HepG2 (cell line): ENCODE results near the gene HAPLN3. TPM values are rescaled to one million over a fixed set of nuclear protein-coding genes. Genes with fewer than 3 reads are reported as not detected.
A peak's percentile ranks its signal among the peaks of the same experiment; 100 is the strongest.

Experiments
- ATAC-seq: fragments of 200-7000 bp; cut with Tn5 transposase; 3 replicates; pipeline ENCODE4 v1.9.1; 2020; ENCODE audit warnings: mild to moderate bottlenecking, moderate library complexity
- BruUV-seq: library from RNA; stranded (reverse); fragments of 400-500 nt; replicated peaks from 2 replicates; lab custom pipeline; 2021; lab: Mats Ljungman, UMichigan
- CTCF ChIA-PET: fragments of 300-600 bp; formaldehyde crosslinking; extraction: SDS; loops from one replicate; lab custom pipeline; 2021; ENCODE audit warnings: low total read pairs, inconsistent platforms, low intra/inter-chr PET ratio; lab: Yijun Ruan, JAX
- POLR2A ChIA-PET: fragments of 350-600 bp; sonication (Branson Sonifier 250); formaldehyde crosslinking; loops from one replicate; lab custom pipeline; 2020; ENCODE audit warnings: antibody characterized with exemption, inconsistent platforms; lab: Yijun Ruan, JAX
- DNase-seq: peaks from one replicate; pipeline ENCODE4 v3.0.0-alpha.2; 2015; ENCODE audit warnings: low spot score
- FAIRE-seq: peaks from 3 replicates; lab custom pipeline; 2011; peaks lifted over from hg19 to GRCh38; lab: Jason Lieb, UNC
- H2AFZ ChIP-seq: one replicate; pipeline ENCODE4 v1.6.1; 2011; ENCODE audit warnings: low read length, inconsistent platforms
- H3K27ac ChIP-seq: fragments of 300-600 bp; 3 replicates; pipeline ENCODE4 v1.8.0; 2011; ENCODE audit warnings: mixed run types, mild to moderate bottlenecking, mixed read lengths, low read length, inconsistent platforms; ENCODE audit not compliant: insufficient read depth; ENCODE audit errors: extremely low read length
- H3K27me3 ChIP-seq, 2 experiments: fragments of 200-600 bp in 1 of 2; 2 replicates in 1 of 2; 3 replicates in 1 of 2; pipeline versions ENCODE4 v1.6.0 to v1.8.0; 2011; ENCODE audit warnings: low read length in 2 of 2, mild to moderate bottlenecking in 2 of 2, moderate library complexity in 2 of 2, inconsistent platforms in 1 of 2; ENCODE audit not compliant: insufficient read depth in 2 of 2, control insufficient read depth in 1 of 2
- H3K36me3 ChIP-seq, 2 experiments: fragments of 200-600 bp in 1 of 2; replicated peaks in 1 of 2; 2 replicates in 1 of 2; 3 replicates in 1 of 2; pipeline versions ENCODE4 v1.5.1 to v1.8.0; 2011; ENCODE audit warnings: low read length in 2 of 2, inconsistent platforms in 1 of 2; ENCODE audit not compliant: insufficient read depth in 2 of 2, control insufficient read depth in 1 of 2
- H3K4me1 ChIP-seq: 2 replicates; pipeline ENCODE4 v1.5.1; 2012; ENCODE audit warnings: low read length, inconsistent platforms; ENCODE audit not compliant: insufficient read depth
- H3K4me2 ChIP-seq: 2 replicates; pipeline ENCODE4 v1.6.0; 2011; ENCODE audit warnings: low read depth, low read length, inconsistent platforms
- H3K4me3 ChIP-seq, 3 experiments: fragments of 200-600 bp in 1 of 3; sonication (generic), shearing (Covaris generic) in 1 of 3; replicated peaks in 1 of 3; 2 replicates each; pipeline ENCODE4 v1.5.1; 2011 to 2016; ENCODE audit warnings: low read length in 3 of 3, inconsistent platforms in 2 of 3, low read depth in 2 of 3, mild to moderate bottlenecking in 2 of 3, control low read depth in 1 of 3, mixed read lengths in 1 of 3; ENCODE audit not compliant: insufficient read depth in 1 of 3
- H3K79me2 ChIP-seq: one replicate; pipeline ENCODE4 v1.6.1; 2011; ENCODE audit warnings: low read length, inconsistent platforms; ENCODE audit not compliant: insufficient read depth
- H3K9ac ChIP-seq: 2 replicates; pipeline ENCODE4 v1.6.0; 2011; ENCODE audit warnings: mild to moderate bottlenecking, low read depth, low read length, inconsistent platforms; ENCODE audit not compliant: insufficient read depth
- H3K9me3 ChIP-seq: 2 replicates; pipeline ENCODE4 v1.5.1; 2012; ENCODE audit warnings: mild to moderate bottlenecking, low read length
- H4K20me1 ChIP-seq: 2 replicates; pipeline ENCODE4 v1.6.0; 2011; ENCODE audit warnings: inconsistent platforms, mild to moderate bottlenecking, low read length, moderate library complexity; ENCODE audit not compliant: insufficient read depth
- ATF6 ChIP-seq: sonication (generic); formaldehyde crosslinking; conservative IDR thresholded peaks from 2 replicates; pipeline ENCODE4 v1.4.0; 2020; ENCODE audit warnings: missing genetic modification reagents
- BCL6 ChIP-seq: IDR thresholded peaks from 2 replicates; pipeline ENCODE4 v1.6.1; 2016; ENCODE audit warnings: missing genetic modification reagents, missing compliant biosample characterization
- HNRNPUL1 ChIP-seq: fragments of 200-400 bp; formaldehyde crosslinking; IDR thresholded peaks from 2 replicates; pipeline ENCODE4 v1.6.1; 2017; ENCODE audit warnings: low read depth, mild to moderate bottlenecking, low read length, moderate library complexity
- RBM39 ChIP-seq: fragments of 200-400 bp; formaldehyde crosslinking; IDR thresholded peaks from one replicate; pipeline ENCODE4 v1.6.1; 2018; ENCODE audit warnings: antibody characterized with exemption, mild to moderate bottlenecking, low read depth, low read length; ENCODE audit not compliant: poor library complexity, severe bottlenecking
- YEATS4 ChIP-seq: sonication (generic); formaldehyde crosslinking; IDR thresholded peaks from 2 replicates; pipeline ENCODE4 v1.4.0; 2020; ENCODE audit warnings: missing genetic modification reagents, borderline replicate concordance
- ZBTB40 ChIP-seq, 2 experiments: fragments of 450-650 bp in 1 of 2; sonication (generic) in 1 of 2; formaldehyde crosslinking in 1 of 2; IDR thresholded peaks; 2 replicates each; pipeline versions ENCODE4 v1.6.1 to v1.8.0; 2016 to 2022; ENCODE audit warnings: antibody characterized with exemption in 1 of 2, mild to moderate bottlenecking in 1 of 2, missing genetic modification reagents in 1 of 2
- ZNF121 ChIP-seq: sonication (generic); formaldehyde crosslinking; IDR thresholded peaks from 2 replicates; pipeline ENCODE4 v1.5.0; 2020; ENCODE audit warnings: mild to moderate bottlenecking, missing genetic modification reagents
- ZNF770 ChIP-seq: sonication (generic); formaldehyde crosslinking; IDR thresholded peaks from 2 replicates; pipeline ENCODE4 v1.5.0; 2020; ENCODE audit warnings: mild to moderate bottlenecking, missing genetic modification reagents
- WGBS: methylation state at CpG from one replicate; pipeline ENCODE4 v1.1.6; 2017; ENCODE audit warnings: low lambda C conversion rate; 5-methylcytosine and 5-hydroxymethylcytosine counted together
- in situ Hi-C: cut with HindIII; loops from 2 replicates; pipeline ENCODE4 v1.10.0; 2017; ENCODE audit warnings: low pct_unique_long_range_greater_than_20kb; ENCODE audit not compliant: extremely low pct_ligation_motif_present
- intact Hi-C: fragments of 100-400 bp; cut with micrococcal nuclease; formaldehyde crosslinking; loops from one replicate; pipeline ENCODE4 v1.10.0; 2022; ENCODE audit not compliant: unreplicated experiment
- polyA plus RNA-seq, 8 experiments: library from polyadenylated mRNA; depleted of rRNA in 3 of 8; stranded (reverse) in 7 of 8; unstranded in 1 of 8; fragments of >200 nt; fragmentation: Illumina TruSeq in 4 of 8; extraction: Trizol in 4 of 8; gene quantifications; 2 replicates each; pipeline versions ENCODE4 v1.2.1 to v1.2.3, GENCODE V29; 2011 to 2016; ENCODE audit warnings: low read depth in 4 of 8, missing spikeins in 1 of 8, mixed read lengths in 1 of 8; ENCODE audit not compliant: insufficient read depth in 1 of 8
- total RNA-seq, 5 experiments: library from RNA; depleted of rRNA; stranded (reverse); fragments of >200 nt; fragmentation: Illumina TruSeq; extraction: Trizol; gene quantifications; 2 replicates each; pipeline ENCODE4 v1.2.3, GENCODE V29; 2016; ENCODE audit warnings: low read depth in 1 of 5

Gene HAPLN3
- total and polyA plus RNA-seq, 2 of the 13 experiments (the other 11 are each of a cell fraction or from before 2014, with no cell fraction given), result 0.09 TPM; not detected in 1

- TF ChIP-seq ZBTB40 (IDR thresholded peaks at IDR 0.05), result no peak
- peak; percentile 55; the same call in 1 of the 2 replicates for TF ChIP-seq ZBTB40 (CRISPR knock-in tag; IDR thresholded peaks at IDR 0.05)
Measured at GRCh38 chr15:88841236-88841635, 54.1 kb downstream of the HAPLN3 start (continued).

GRCh38 chr15:88839961-88840360 lies 55.4 kb downstream of the HAPLN3 start:
- no peak overlapping the region for H3K4me2 ChIP-seq
- H3K4me3 ChIP-seq, result no peak overlapping the region
- CTCF ChIA-PET, result no interaction called here
- H3K4me1 ChIP-seq, result no peaks in the 10 kb centered on the region
- no peak for ATAC-seq
- no peak for DNase-seq
- H3K27me3 ChIP-seq, result peaks cover 0 to 13% of the 10 kb centered on the region in 2 experiments; a peak in 3 of 5 replicates
- no peaks in the 10 kb centered on the region for H3K9me3 ChIP-seq
- FAIRE-seq, result no peak
- POLR2A ChIA-PET, result no interaction called here
- no peaks in the 10 kb centered on the region for H4K20me1 ChIP-seq
- no peak overlapping the region for H3K9ac ChIP-seq
- no peak overlapping the region for H3K27ac ChIP-seq
- in situ Hi-C loops (loop anchor here (10.0 kb wide), 1 partner anchor 365 kb away; no protein-coding TSS in a partner anchor), intact Hi-C loops (loop anchor here (10.0 kb wide), 1 partner anchor 215 kb away; the partner anchor contains the start of gene AEN)
- no peaks in the 10 kb centered on the region for H3K79me2 ChIP-seq
- H2AFZ ChIP-seq, result no peak overlapping the region
- BruUV-seq, result no TSS peak
- no peaks in the 10 kb centered on the region for H3K36me3 ChIP-seq
- WGBS, result 32% methylated on average over 11 of the region's 16 CpGs
- TF ChIP-seq ZNF121 (CRISPR knock-in tag) (no peak), ZNF770 (CRISPR knock-in tag) (no peak), RBM39 (no peak), YEATS4 (CRISPR knock-in tag) (no peak), HNRNPUL1 (no peak), BCL6 (CRISPR knock-in tag) (no peak), ATF6 (CRISPR knock-in tag) (no peak)
